GM15510 (cell line): Measurements from ENCODE around the gene DCN.

Experiments
- POLR2A ChIP-seq: IDR thresholded peaks from 3 replicates; pipeline ENCODE4 v1.6.1; 2011; ENCODE audit warnings: borderline replicate concordance; ENCODE audit not compliant: insufficient read length; ENCODE audit errors: extremely low read depth

DCN gene

GRCh38 chr12:91103101-91103500 is 79.5 kb downstream of the DCN start:
- TF ChIP-seq POLR2A, result no peak

- TF ChIP-seq POLR2A, result no peak
Observed at GRCh38 chr12:91100906-91101305, 81.7 kb downstream of the DCN start.

GRCh38 chr12:91099836-91100235 is 82.8 kb downstream of the DCN start:
- TF ChIP-seq POLR2A, result no peak

- no peak for TF ChIP-seq POLR2A
Observed at GRCh38 chr12:91099341-91099740, 83.3 kb downstream of the DCN start.

- TF ChIP-seq POLR2A, result no peak
Observed at GRCh38 chr12:91098941-91099340, 83.7 kb downstream of the DCN start.

GRCh38 chr12:91098461-91098860 is 84.2 kb downstream of the DCN start:
- no peak for TF ChIP-seq POLR2A

- no peak for TF ChIP-seq POLR2A
Observed at GRCh38 chr12:91094957-91095356, 87.7 kb downstream of the DCN start.

- no peak for TF ChIP-seq POLR2A
Observed at GRCh38 chr12:91094032-91094662, 88.5 kb downstream of the DCN start.

GRCh38 chr12:91093341-91093740 is 89.3 kb downstream of the DCN start:
- TF ChIP-seq POLR2A, result no peak

GRCh38 chr12:91091916-91092715 is 90.5 kb downstream of the DCN start:
- no peak for TF ChIP-seq POLR2A
